SK-N-MC (cell line): ENCODE measurements around the gene SMO.

Experiments used
- DNase-seq: peaks from one replicate; pipeline ENCODE4 v3.0.0-alpha.2; 2011; ENCODE audit warnings: low read depth, low spot score
- H3K27ac ChIP-seq: fragments of 200-600 bp; sonication (generic); 2 replicates; pipeline ENCODE4 v1.5.1; 2016; ENCODE audit warnings: mixed run types
- H3K36me3 ChIP-seq: fragments of 200-600 bp; sonication (generic); 2 replicates; pipeline ENCODE4 v1.6.1; 2017; ENCODE audit warnings: antibody characterized with exemption, low read length, mixed read lengths; ENCODE audit not compliant: insufficient read depth
- H3K4me3 ChIP-seq: fragments of 200-600 bp; sonication (generic); 2 replicates; pipeline ENCODE4 v1.5.1; 2016
- H3K9ac ChIP-seq: fragments of 200-600 bp; sonication (generic); 2 replicates; pipeline ENCODE4 v1.8.0; 2017; ENCODE audit warnings: mixed run types, mixed read lengths; ENCODE audit not compliant: insufficient read length
- H3K9me3 ChIP-seq: fragments of 200-600 bp; sonication (generic); 2 replicates; pipeline ENCODE4 v1.6.1; 2017; ENCODE audit warnings: low read depth, mild to moderate bottlenecking, antibody characterized with exemption, low read length, moderate library complexity, mixed read lengths
- EZH2 ChIP-seq: fragments of 200-600 bp; sonication (generic); IDR thresholded peaks from one replicate; pipeline ENCODE4 v1.6.1; 2017; ENCODE audit warnings: antibody characterized with exemption
- FOXP2 ChIP-seq: optimal IDR thresholded peaks from 2 replicates; pipeline ENCODE3; 2011; ENCODE audit warnings: mild to moderate bottlenecking, moderate library complexity; ENCODE audit not compliant: insufficient read depth; ENCODE audit errors: extremely low read length, control extremely low read depth
- POLR2AphosphoS5 ChIP-seq: IDR thresholded peaks from 2 replicates; pipeline ENCODE4 v1.6.1; 2012; ENCODE audit warnings: mild to moderate bottlenecking, low read depth, low read length, borderline replicate concordance

Gene SMO

DNA sequence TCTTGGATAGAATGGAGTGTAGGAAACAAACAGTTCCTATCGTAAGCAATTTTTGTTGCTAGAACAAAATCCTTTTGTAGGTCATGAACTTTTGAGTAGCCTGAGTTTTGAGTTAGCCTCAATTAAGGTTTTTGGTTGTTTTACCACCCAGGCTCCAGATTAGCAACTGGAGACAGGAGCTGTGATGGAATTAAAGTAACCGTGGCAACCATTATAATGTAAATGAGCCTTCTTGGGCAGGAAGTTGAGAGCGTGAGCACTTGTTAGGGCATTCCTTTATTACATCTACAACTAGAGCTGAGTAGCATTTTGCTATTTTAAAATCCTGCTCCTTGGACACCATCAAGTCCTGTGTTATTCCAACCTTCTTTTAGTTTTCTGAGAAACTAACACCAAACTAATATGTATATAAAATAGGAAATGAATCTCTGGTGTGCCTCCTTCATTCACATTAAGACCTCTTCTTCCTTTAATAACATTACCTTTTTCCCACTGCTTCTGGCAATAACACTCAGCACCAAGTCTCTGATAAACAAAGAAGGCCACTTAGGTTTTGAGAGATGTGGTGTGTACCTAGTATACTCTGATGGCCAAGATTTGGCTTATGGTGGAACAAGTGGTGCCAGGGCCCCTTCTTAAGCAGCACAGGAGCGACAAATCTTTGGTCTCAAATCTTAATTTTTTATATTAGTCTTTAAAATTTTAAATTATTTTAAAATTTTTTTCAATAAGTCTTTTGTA is 70.4 kb downstream of the SMO start:
- peak; percentile 77 for DNase-seq
- no peaks in the 10 kb centered on the region for H3K36me3 ChIP-seq
- peak overlapping the region; percentile 40 for H3K9ac ChIP-seq
- peak overlapping the region; percentile 89 for H3K27ac ChIP-seq
- TF ChIP-seq POLR2AphosphoS5 (no peak; the same call in 1 of the 2 replicates), FOXP2 (no peak), EZH2 (no peak)
- peak overlapping the region; percentile 68 for H3K4me3 ChIP-seq
- H3K9me3 ChIP-seq: no peaks in the 10 kb centered on the region

DNA sequence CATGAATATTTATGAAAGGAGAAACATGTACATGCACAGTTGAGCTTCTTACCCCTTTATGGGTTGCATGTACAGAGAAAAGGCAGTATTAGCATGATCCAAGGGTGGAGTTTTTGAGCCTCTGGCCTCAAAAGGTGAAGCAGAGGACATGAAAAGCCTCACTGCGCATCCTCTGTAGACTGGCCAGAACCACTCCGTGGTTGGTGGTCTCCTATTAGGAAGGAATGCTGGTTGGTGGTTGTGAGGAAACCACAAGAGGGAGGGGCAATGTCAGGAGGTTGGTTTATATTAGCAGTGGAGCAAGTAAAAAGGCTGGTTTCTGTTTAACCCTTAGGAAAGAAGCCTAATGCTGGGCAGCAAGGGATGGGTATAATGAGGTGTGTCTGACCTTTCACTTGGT is 73.9 kb downstream of the SMO start:
- H3K36me3 ChIP-seq: no peaks in the 10 kb centered on the region
- H3K9me3 ChIP-seq: no peaks in the 10 kb centered on the region
- no peak overlapping the region for H3K27ac ChIP-seq
- H3K4me3 ChIP-seq: no peak overlapping the region
- DNase-seq: no peak
- TF ChIP-seq EZH2 (no peak), FOXP2 (no peak), POLR2AphosphoS5 (no peak)
- no peak overlapping the region for H3K9ac ChIP-seq
